Smooth muscle cell (in vitro differentiated cells): ENCODE data around the gene ALAS1. TPM values are rescaled to one million over a fixed set of nuclear protein-coding genes. Genes with fewer than 3 reads are reported as not detected.

Source experiments
- DNase-seq: peaks from one replicate; lab custom pipeline; 2025; ENCODE audit not compliant: unreplicated experiment; lab: John Stamatoyannopoulos, UW
- H2AFZ ChIP-seq: fragments of 200-600 bp; sonication (generic); 2 replicates; pipeline ENCODE4 v1.6.0; 2016; ENCODE audit warnings: antibody characterized with exemption, low read depth, mild to moderate bottlenecking
- H3F3A ChIP-seq: fragments of 200-600 bp; sonication (generic); 2 replicates; pipeline ENCODE4 v1.6.0; 2017; ENCODE audit warnings: antibody characterized with exemption, low read depth
- H3K27ac ChIP-seq: fragments of 200-600 bp; sonication (generic); 2 replicates; pipeline ENCODE4 v1.5.1; 2016; ENCODE audit warnings: low read depth, mild to moderate bottlenecking
- H3K27me3 ChIP-seq: fragments of 200-600 bp; sonication (generic); 2 replicates; pipeline ENCODE4 v1.6.1; 2016; ENCODE audit warnings: low read depth, mild to moderate bottlenecking
- H3K36me3 ChIP-seq: fragments of 200-600 bp; sonication (generic); 2 replicates; pipeline ENCODE4 v1.5.1; 2016; ENCODE audit warnings: low read depth
- H3K4me1 ChIP-seq: fragments of 200-600 bp; sonication (generic); 2 replicates; pipeline ENCODE4 v1.5.1; 2016; ENCODE audit warnings: low read depth
- H3K4me2 ChIP-seq: fragments of 200-600 bp; sonication (generic); 2 replicates; pipeline ENCODE4 v1.6.0; 2016; ENCODE audit warnings: mild to moderate bottlenecking
- H3K4me3 ChIP-seq: fragments of 200-600 bp; sonication (generic); 2 replicates; pipeline ENCODE4 v1.5.1; 2016; ENCODE audit warnings: mild to moderate bottlenecking
- H3K79me2 ChIP-seq: fragments of 200-600 bp; sonication (generic); 2 replicates; pipeline ENCODE4 v1.6.0; 2016; ENCODE audit warnings: low read depth, mild to moderate bottlenecking
- H3K9ac ChIP-seq: fragments of 200-600 bp; sonication (generic); 2 replicates; pipeline ENCODE4 v1.6.0; 2016; ENCODE audit warnings: low read depth
- H3K9me3 ChIP-seq: fragments of 200-600 bp; sonication (generic); replicated peaks from 2 replicates; pipeline ENCODE4 v1.5.1; 2016; ENCODE audit warnings: low read depth
- H4K20me1 ChIP-seq: fragments of 200-600 bp; sonication (generic); 2 replicates; pipeline ENCODE4 v1.6.0; 2016; ENCODE audit warnings: low read depth
- WGBS: methylation state at CpG from one replicate; pipeline ENCODE4 v1.1.7; 2016; ENCODE audit warnings: low lambda C conversion rate; 5-methylcytosine and 5-hydroxymethylcytosine counted together
- polyA plus RNA-seq: library from polyadenylated mRNA; unstranded; fragments of >200 nt; fragmentation: Nextera tagmentation; extraction: Ambion mirVana; gene quantifications from 2 replicates; pipeline ENCODE4 v1.2.1, GENCODE V29; 2016
- total RNA-seq: library from RNA; depleted of rRNA; stranded (reverse); fragments of >200 nt; gene quantifications from 2 replicates; pipeline ENCODE4 v1.2.3, GENCODE V29; 2014
- TF ChIP-seq, protein P1 (sequence below): fragments of 200-600 bp; sonication (generic); IDR thresholded peaks from 2 replicates; pipeline ENCODE4 v1.5.1; 2017; ENCODE audit warnings: borderline replicate concordance, mild to moderate bottlenecking, antibody characterized with exemption; ENCODE audit not compliant: insufficient read depth, poor library complexity, severe bottlenecking

The ALAS1 gene
- total RNA-seq (35.7 and 50.2 TPM in 2 replicates), polyA plus RNA-seq (59.4 and 66.7 TPM in 2 replicates)

- no peaks in the 10 kb centered on the region for H3F3A ChIP-seq
These were observed at the start of gene ALAS1 for GRCh38 chr3:52197842-52198625. TSS of gene ALAS1 (plus strand) at chr3:52198160. CDS start at chr3:52199242, 1,082 bp downstream.

DNA sequence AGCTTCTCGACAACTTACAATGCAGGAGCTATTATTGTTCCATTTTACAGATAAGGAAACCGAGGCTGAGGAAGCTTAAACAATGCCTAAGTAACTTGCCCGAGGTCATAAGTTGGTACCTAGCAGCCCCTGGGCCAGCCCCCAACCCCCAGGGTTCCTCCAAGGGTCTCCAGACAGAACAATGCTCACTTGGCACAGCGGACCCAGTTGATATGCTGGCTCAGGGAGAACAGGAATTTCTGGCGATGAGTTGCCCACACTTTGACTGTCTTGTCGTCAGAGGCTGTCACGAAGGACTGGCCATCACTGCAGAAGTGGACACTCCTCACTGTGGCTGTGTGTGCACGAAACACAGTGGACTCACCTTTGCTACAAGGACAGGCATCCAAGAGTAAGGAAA lies 48.9 kb upstream of the ALAS1 start:
- Histone ChIP-seq H2AFZ (no peak overlapping the region), H4K20me1 (no peaks in the 10 kb centered on the region), H3K9me3 (no peaks in the 10 kb centered on the region), H3K27ac (no peak overlapping the region), H3F3A (no peaks in the 10 kb centered on the region), H3K4me3 (no peak overlapping the region), H3K36me3 (no peaks in the 10 kb centered on the region), H3K79me2 (peaks cover 13% of the 10 kb centered on the region), H3K4me1 (no peaks in the 10 kb centered on the region), H3K9ac (no peak overlapping the region), H3K27me3 (no peaks in the 10 kb centered on the region), H3K4me2 (no peak overlapping the region)
- TF ChIP-seq, protein P1, sequence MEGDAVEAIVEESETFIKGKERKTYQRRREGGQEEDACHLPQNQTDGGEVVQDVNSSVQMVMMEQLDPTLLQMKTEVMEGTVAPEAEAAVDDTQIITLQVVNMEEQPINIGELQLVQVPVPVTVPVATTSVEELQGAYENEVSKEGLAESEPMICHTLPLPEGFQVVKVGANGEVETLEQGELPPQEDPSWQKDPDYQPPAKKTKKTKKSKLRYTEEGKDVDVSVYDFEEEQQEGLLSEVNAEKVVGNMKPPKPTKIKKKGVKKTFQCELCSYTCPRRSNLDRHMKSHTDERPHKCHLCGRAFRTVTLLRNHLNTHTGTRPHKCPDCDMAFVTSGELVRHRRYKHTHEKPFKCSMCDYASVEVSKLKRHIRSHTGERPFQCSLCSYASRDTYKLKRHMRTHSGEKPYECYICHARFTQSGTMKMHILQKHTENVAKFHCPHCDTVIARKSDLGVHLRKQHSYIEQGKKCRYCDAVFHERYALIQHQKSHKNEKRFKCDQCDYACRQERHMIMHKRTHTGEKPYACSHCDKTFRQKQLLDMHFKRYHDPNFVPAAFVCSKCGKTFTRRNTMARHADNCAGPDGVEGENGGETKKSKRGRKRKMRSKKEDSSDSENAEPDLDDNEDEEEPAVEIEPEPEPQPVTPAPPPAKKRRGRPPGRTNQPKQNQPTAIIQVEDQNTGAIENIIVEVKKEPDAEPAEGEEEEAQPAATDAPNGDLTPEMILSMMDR: no peak
- 98% methylated on average over 8 of the region's 8 CpGs for WGBS
- no peak for DNase-seq

More at GRCh38 chr3:52197842-52198625, at the start of gene ALAS1:
- Histone ChIP-seq H3K4me1 (peaks cover 24% of the 10 kb centered on the region), H3K4me3 (peak within 1 kb of the TSS; percentile 97), H2AFZ (peak within 1 kb of the TSS; percentile 79), H3K4me2 (peak within 1 kb of the TSS; percentile 99), H3K27me3 (no peaks in the 10 kb centered on the region), H4K20me1 (peaks cover 34% of the 10 kb centered on the region), H3K9me3 (no peaks in the 10 kb centered on the region), H3K36me3 (no peaks in the 10 kb centered on the region), H3K27ac (peak within 1 kb of the TSS; percentile 36), H3K9ac (peak within 1 kb of the TSS; percentile 93), H3K79me2 (peaks cover 33% of the 10 kb centered on the region)
- TF ChIP-seq, protein P1: no peak
- 1% methylated on average over 67 of the region's 71 CpGs for WGBS
- peak; percentile 90 for DNase-seq

- no peaks in the 10 kb centered on the region for H4K20me1 ChIP-seq
These were observed 48.2 kb upstream of the ALAS1 start for GRCh38 chr3:52149726-52150125.

More at GRCh38 chr3:52149726-52150125, 48.2 kb upstream of the ALAS1 start:
- no peak overlapping the region for H2AFZ ChIP-seq
- H3K79me2 ChIP-seq: peaks cover 13% of the 10 kb centered on the region
- TF ChIP-seq, protein P1: no peak
- H3K27me3 ChIP-seq: no peaks in the 10 kb centered on the region
- DNase-seq: no peak
- no peak overlapping the region for H3K27ac ChIP-seq
- H3K36me3 ChIP-seq: no peaks in the 10 kb centered on the region
- H3K9me3 ChIP-seq: no peaks in the 10 kb centered on the region
- H3K9ac ChIP-seq: no peak overlapping the region
- no peaks in the 10 kb centered on the region for H3F3A ChIP-seq
- no peak overlapping the region for H3K4me2 ChIP-seq
- H3K4me3 ChIP-seq: no peak overlapping the region
- 98% methylated on average over 11 of the region's 11 CpGs for WGBS
- H3K4me1 ChIP-seq: no peaks in the 10 kb centered on the region
